Measurements from ENCODE around the gene MAB21L1.

DNA sequence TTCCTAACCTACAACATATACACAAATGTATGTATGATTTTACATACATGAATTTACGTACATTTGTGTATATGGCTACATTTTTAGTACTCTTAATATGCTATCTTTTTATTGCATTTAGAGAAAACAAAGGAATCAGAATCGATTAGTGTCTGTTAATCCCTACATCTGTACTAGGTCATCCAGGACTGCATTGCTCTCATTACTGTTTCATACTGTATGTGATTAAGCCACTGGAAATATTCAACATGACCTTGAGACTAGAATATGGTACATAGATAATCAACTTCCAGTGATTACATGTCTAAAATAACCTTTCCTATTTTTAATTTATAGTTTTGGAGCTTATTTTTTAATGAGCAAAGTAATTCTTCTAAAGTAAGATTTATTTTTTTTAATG, 5.3 kb upstream of the MAB21L1 start:
- TF ChIP-seq POLR2AphosphoS5 (IDR thresholded peaks at IDR 0.05) (no peak), SMC3 (conservative IDR thresholded peaks at IDR 0.05; ENCODE audit: poor library complexity) (no peak), EP300 (conservative IDR thresholded peaks at IDR 0.05; ENCODE audit: poor library complexity, severe bottlenecking) (no peak), CTCF (IDR thresholded peaks at IDR 0.05; ENCODE audit: poor library complexity, severe bottlenecking) (no peak), TAF1 (IDR thresholded peaks at IDR 0.05; ENCODE audit: low read depth) (no peak), EZH2 (IDR thresholded peaks at IDR 0.05; ENCODE audit: borderline replicate concordance, insufficient read depth, low read length, poor library complexity, severe bottlenecking) (no peak), RAD21 (conservative IDR thresholded peaks at IDR 0.05) (no peak), MXI1 (conservative IDR thresholded peaks at IDR 0.05; ENCODE audit: poor library complexity, severe bottlenecking) (no peak)
- TF ChIP-seq, protein P1, sequence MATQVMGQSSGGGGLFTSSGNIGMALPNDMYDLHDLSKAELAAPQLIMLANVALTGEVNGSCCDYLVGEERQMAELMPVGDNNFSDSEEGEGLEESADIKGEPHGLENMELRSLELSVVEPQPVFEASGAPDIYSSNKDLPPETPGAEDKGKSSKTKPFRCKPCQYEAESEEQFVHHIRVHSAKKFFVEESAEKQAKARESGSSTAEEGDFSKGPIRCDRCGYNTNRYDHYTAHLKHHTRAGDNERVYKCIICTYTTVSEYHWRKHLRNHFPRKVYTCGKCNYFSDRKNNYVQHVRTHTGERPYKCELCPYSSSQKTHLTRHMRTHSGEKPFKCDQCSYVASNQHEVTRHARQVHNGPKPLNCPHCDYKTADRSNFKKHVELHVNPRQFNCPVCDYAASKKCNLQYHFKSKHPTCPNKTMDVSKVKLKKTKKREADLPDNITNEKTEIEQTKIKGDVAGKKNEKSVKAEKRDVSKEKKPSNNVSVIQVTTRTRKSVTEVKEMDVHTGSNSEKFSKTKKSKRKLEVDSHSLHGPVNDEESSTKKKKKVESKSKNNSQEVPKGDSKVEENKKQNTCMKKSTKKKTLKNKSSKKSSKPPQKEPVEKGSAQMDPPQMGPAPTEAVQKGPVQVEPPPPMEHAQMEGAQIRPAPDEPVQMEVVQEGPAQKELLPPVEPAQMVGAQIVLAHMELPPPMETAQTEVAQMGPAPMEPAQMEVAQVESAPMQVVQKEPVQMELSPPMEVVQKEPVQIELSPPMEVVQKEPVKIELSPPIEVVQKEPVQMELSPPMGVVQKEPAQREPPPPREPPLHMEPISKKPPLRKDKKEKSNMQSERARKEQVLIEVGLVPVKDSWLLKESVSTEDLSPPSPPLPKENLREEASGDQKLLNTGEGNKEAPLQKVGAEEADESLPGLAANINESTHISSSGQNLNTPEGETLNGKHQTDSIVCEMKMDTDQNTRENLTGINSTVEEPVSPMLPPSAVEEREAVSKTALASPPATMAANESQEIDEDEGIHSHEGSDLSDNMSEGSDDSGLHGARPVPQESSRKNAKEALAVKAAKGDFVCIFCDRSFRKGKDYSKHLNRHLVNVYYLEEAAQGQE (IDR thresholded peaks at IDR 0.05; ENCODE audit: borderline replicate concordance) = no peak

Measured in neural cell (in vitro differentiated cells).